Metanephros (tissue), 1 donor: Measurements from ENCODE around the gene ARID5A. TPM values are rescaled to one million over a fixed set of nuclear protein-coding genes. Genes with fewer than 3 reads are reported as not detected.

ENCODE experiments used
- total RNA-seq: library from RNA; depleted of rRNA; stranded (reverse); fragments of >200 nt; gene quantifications from one replicate; pipeline ENCODE4 v1.2.3, GENCODE V29; 2014

ARID5A gene, protein sequence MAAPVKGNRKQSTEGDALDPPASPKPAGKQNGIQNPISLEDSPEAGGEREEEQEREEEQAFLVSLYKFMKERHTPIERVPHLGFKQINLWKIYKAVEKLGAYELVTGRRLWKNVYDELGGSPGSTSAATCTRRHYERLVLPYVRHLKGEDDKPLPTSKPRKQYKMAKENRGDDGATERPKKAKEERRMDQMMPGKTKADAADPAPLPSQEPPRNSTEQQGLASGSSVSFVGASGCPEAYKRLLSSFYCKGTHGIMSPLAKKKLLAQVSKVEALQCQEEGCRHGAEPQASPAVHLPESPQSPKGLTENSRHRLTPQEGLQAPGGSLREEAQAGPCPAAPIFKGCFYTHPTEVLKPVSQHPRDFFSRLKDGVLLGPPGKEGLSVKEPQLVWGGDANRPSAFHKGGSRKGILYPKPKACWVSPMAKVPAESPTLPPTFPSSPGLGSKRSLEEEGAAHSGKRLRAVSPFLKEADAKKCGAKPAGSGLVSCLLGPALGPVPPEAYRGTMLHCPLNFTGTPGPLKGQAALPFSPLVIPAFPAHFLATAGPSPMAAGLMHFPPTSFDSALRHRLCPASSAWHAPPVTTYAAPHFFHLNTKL
- total RNA-seq, result 12.2 TPM

GRCh38 chr2:96536445-96537065 lies at the start of gene ARID5A:
Gene ARID5A, plus strand, starts transcription at chr2:96536752. Its CDS starts 75 bp downstream, at chr2:96536827.

GRCh38 chr2:96505231-96505889 lies 31.2 kb upstream of the ARID5A start, which contains the start of gene NEURL3:
Gene NEURL3, minus strand, starts transcription at chr2:96505357. Its CDS starts 71 bp downstream, at chr2:96505286.

Other genes with a start within 250 kb of the ARID5A start
- 114 TPM for gene SNRNP200, start 231.2 kb upstream of the ARID5A start, total RNA-seq
- gene ITPRIPL1, start 211.4 kb upstream of the ARID5A start, total RNA-seq, result 3.2 TPM
- gene NCAPH, start 201.0 kb upstream of the ARID5A start, total RNA-seq, result 6.0 TPM
- gene NEURL3, start 31.4 kb upstream of the ARID5A start, total RNA-seq, result 16.9 TPM
- 63.8 TPM for gene KANSL3, start 101.6 kb downstream of the ARID5A start, total RNA-seq
- gene FER1L5, start 106.0 kb downstream of the ARID5A start, total RNA-seq, result 1.6 TPM
- gene LMAN2L, start 203.3 kb downstream of the ARID5A start, total RNA-seq, result 36.0 TPM
- 12.1 TPM for gene CNNM4, start 224.2 kb downstream of the ARID5A start, total RNA-seq